Astrocyte (in vitro differentiated cells and primary cell): ENCODE results near the gene RAB4B.

ENCODE experiments used
- EZH2 ChIP-seq: IDR thresholded peaks from 2 replicates; pipeline ENCODE4 v1.6.1; 2012; ENCODE audit warnings: mild to moderate bottlenecking, low read length, inconsistent platforms; ENCODE audit not compliant: insufficient read depth
- TF ChIP-seq, protein P1 (sequence below): IDR thresholded peaks from 2 replicates; pipeline ENCODE4 v1.5.1; 2011; ENCODE audit warnings: low read depth, mild to moderate bottlenecking, inconsistent platforms, low read length, moderate library complexity; ENCODE audit not compliant: insufficient read depth

- TF ChIP-seq, protein P1, sequence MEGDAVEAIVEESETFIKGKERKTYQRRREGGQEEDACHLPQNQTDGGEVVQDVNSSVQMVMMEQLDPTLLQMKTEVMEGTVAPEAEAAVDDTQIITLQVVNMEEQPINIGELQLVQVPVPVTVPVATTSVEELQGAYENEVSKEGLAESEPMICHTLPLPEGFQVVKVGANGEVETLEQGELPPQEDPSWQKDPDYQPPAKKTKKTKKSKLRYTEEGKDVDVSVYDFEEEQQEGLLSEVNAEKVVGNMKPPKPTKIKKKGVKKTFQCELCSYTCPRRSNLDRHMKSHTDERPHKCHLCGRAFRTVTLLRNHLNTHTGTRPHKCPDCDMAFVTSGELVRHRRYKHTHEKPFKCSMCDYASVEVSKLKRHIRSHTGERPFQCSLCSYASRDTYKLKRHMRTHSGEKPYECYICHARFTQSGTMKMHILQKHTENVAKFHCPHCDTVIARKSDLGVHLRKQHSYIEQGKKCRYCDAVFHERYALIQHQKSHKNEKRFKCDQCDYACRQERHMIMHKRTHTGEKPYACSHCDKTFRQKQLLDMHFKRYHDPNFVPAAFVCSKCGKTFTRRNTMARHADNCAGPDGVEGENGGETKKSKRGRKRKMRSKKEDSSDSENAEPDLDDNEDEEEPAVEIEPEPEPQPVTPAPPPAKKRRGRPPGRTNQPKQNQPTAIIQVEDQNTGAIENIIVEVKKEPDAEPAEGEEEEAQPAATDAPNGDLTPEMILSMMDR: no peak
- no peak for TF ChIP-seq EZH2
These were observed 19.3 kb downstream of the RAB4B start for GRCh38 chr19:40797166-40797962.
